Measurements from ENCODE around the gene CSH2.

CSH2 gene

DNA sequence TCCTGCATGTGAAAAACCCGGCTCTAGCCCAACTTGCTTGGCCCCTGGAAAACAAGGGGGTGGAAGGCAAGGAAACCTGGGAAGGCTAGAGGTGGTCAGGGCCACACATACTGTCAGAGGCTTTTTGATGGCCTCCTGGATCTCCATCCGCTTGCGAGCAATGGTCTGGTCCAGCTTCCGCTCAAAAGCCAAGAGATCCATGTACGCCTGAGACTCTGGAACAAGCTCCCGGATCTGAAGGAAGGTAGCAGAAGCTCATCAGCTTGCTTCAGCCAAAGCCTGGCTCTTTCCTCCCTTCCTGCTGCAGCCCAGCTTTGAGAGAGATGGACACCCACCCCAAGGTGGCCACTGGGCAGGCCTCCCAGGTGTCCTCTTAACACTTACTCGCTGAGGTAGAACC is 36.7 kb downstream of the CSH2 start:
- Mint-ChIP-seq H3K27ac (peak overlapping the region; percentile 56), H3K27me3 (no peaks in the 10 kb centered on the region), H3K4me1 (peaks cover 67% of the 10 kb centered on the region), H3K9me3 (no peaks in the 10 kb centered on the region), H3K4me3 (no peak overlapping the region), H3K36me3 (peaks cover 45% of the 10 kb centered on the region)
- no peak for ATAC-seq

- Mint-ChIP-seq H3K27me3 (no peaks in the 10 kb centered on the region), H3K9me3 (no peaks in the 10 kb centered on the region), H3K4me3 (no peak overlapping the region), H3K27ac (peak overlapping the region; percentile 67), H3K36me3 (peaks cover 55% of the 10 kb centered on the region), H3K4me1 (peaks cover 66% of the 10 kb centered on the region)
- ATAC-seq, result no peak
These were observed 38.2 kb downstream of the CSH2 start for GRCh38 chr17:63835167-63835720.

- peaks cover 62% of the 10 kb centered on the region for H3K36me3 Mint-ChIP-seq
- H3K27ac Mint-ChIP-seq, result peak overlapping the region; percentile 67
- H3K4me3 Mint-ChIP-seq, result no peak overlapping the region
- peaks cover 69% of the 10 kb centered on the region for H3K4me1 Mint-ChIP-seq
- peak; percentile 77 for ATAC-seq
- H3K27me3 Mint-ChIP-seq, result no peaks in the 10 kb centered on the region
- H3K9me3 Mint-ChIP-seq, result no peaks in the 10 kb centered on the region
These were observed 38.9 kb downstream of the CSH2 start for GRCh38 chr17:63834431-63835166.

GRCh38 chr17:63833741-63834373 is 39.6 kb downstream of the CSH2 start:
- no peak for ATAC-seq
- H3K27ac Mint-ChIP-seq, result peak overlapping the region; percentile 67
- H3K9me3 Mint-ChIP-seq, result no peaks in the 10 kb centered on the region
- no peaks in the 10 kb centered on the region for H3K27me3 Mint-ChIP-seq
- H3K4me1 Mint-ChIP-seq, result peaks cover 65% of the 10 kb centered on the region
- H3K36me3 Mint-ChIP-seq, result peaks cover 64% of the 10 kb centered on the region
- no peak overlapping the region for H3K4me3 Mint-ChIP-seq

- H3K9me3 Mint-ChIP-seq, result no peaks in the 10 kb centered on the region
These were observed 40.3 kb downstream of the CSH2 start for GRCh38 chr17:63833026-63833740.

GRCh38 chr17:63832455-63832854 is 41.0 kb downstream of the CSH2 start:
- Mint-ChIP-seq H3K9me3 (no peaks in the 10 kb centered on the region), H3K27ac (peak overlapping the region; percentile 9), H3K27me3 (no peaks in the 10 kb centered on the region), H3K4me1 (peaks cover 63% of the 10 kb centered on the region), H3K4me3 (no peak overlapping the region), H3K36me3 (peaks cover 64% of the 10 kb centered on the region)
- ATAC-seq, result no peak

More at GRCh38 chr17:63833026-63833740, 40.3 kb downstream of the CSH2 start:
- Mint-ChIP-seq H3K36me3 (peaks cover 64% of the 10 kb centered on the region), H3K27me3 (no peaks in the 10 kb centered on the region), H3K4me1 (peaks cover 63% of the 10 kb centered on the region), H3K27ac (peak overlapping the region; percentile 67), H3K4me3 (no peak overlapping the region)
- ATAC-seq, result no peak

DNA sequence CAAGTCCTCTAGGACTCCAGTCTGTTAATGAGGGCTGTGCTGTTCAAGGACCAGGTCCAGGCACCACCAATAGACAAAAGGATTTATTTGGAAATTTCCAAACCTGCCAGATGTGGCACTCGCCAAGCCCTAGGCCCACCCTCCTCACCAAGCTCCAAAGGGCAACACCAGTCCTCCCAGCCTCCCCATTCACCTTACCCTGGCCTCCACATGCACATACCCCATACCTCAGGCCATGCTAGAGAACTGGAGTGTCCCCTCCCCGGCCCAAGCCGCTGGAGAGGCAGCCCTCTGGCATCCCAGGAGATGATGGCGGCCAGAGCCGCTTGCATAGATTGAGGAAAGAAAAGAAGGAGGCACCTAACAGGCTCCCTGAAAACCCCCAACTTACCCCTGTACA is 41.5 kb downstream of the CSH2 start:
- no peak overlapping the region for H3K4me3 Mint-ChIP-seq
- no peaks in the 10 kb centered on the region for H3K9me3 Mint-ChIP-seq
- H3K4me1 Mint-ChIP-seq, result peaks cover 59% of the 10 kb centered on the region
- no peaks in the 10 kb centered on the region for H3K27me3 Mint-ChIP-seq
- H3K27ac Mint-ChIP-seq, result peak overlapping the region; percentile 9
- H3K36me3 Mint-ChIP-seq, result peaks cover 60% of the 10 kb centered on the region
- no peak for ATAC-seq

GRCh38 chr17:63831505-63831904 is 42.0 kb downstream of the CSH2 start:
- ATAC-seq, result no peak
- no peak overlapping the region for H3K4me3 Mint-ChIP-seq
- peaks cover 55% of the 10 kb centered on the region for H3K36me3 Mint-ChIP-seq
- no peak overlapping the region for H3K27ac Mint-ChIP-seq
- H3K9me3 Mint-ChIP-seq, result no peaks in the 10 kb centered on the region
- peaks cover 58% of the 10 kb centered on the region for H3K4me1 Mint-ChIP-seq
- H3K27me3 Mint-ChIP-seq, result no peaks in the 10 kb centered on the region

GRCh38 chr17:63830904-63831491 is 42.5 kb downstream of the CSH2 start:
- peaks cover 62% of the 10 kb centered on the region for H3K4me1 Mint-ChIP-seq
- no peaks in the 10 kb centered on the region for H3K27me3 Mint-ChIP-seq
- H3K36me3 Mint-ChIP-seq, result peaks cover 55% of the 10 kb centered on the region
- no peak overlapping the region for H3K4me3 Mint-ChIP-seq
- H3K27ac Mint-ChIP-seq, result peak overlapping the region; percentile 11
- no peak for ATAC-seq
- no peaks in the 10 kb centered on the region for H3K9me3 Mint-ChIP-seq

DNA sequence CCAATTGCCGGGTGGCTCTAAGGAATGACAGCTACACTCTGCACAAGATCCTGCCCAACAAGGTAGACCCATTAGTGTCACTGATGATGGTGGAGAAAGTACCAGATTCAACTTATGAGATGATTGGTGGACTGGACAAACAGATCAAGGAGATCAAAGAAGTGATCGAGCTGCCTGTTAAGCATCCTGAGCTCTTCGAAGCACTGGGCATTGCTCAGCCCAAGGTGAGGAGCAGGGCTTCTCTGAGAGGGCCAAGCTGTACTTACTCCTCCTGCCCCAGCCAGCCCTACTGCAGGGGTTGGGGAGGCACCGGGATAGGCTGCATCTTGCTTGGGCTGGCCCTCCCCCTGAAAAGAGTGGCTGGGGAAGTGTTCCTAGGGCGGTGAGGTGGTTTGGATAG is 43.2 kb downstream of the CSH2 start:
- Mint-ChIP-seq H3K4me3 (no peak overlapping the region), H3K27ac (peak overlapping the region; percentile 12), H3K9me3 (no peaks in the 10 kb centered on the region), H3K27me3 (no peaks in the 10 kb centered on the region), H3K4me1 (peaks cover 61% of the 10 kb centered on the region), H3K36me3 (peaks cover 48% of the 10 kb centered on the region)
- no peak for ATAC-seq

DNA sequence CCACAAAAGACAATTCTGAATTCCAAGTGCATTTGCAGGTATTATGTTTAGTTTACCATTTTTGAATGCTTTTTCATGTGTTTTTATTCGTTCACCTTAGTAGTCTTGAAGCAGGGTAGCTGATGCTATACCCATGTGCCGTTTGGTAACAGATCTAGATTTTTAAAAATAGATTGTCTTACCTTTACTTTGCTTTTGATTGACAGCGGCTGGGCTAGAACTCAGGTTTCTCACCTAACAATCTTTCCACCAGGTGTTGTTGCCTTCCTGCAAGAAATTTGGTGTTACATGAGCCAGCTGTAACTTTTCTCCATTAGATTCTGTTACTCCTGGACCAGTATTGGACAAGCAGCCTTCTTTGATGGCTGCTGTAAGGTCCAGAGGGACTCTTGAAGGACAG is 44.5 kb downstream of the CSH2 start:
- no peak for ATAC-seq
- Mint-ChIP-seq H3K36me3 (peaks cover 45% of the 10 kb centered on the region), H3K27ac (peak overlapping the region; percentile 12), H3K4me1 (peaks cover 59% of the 10 kb centered on the region), H3K4me3 (no peak overlapping the region), H3K9me3 (no peaks in the 10 kb centered on the region), H3K27me3 (no peaks in the 10 kb centered on the region)

DNA sequence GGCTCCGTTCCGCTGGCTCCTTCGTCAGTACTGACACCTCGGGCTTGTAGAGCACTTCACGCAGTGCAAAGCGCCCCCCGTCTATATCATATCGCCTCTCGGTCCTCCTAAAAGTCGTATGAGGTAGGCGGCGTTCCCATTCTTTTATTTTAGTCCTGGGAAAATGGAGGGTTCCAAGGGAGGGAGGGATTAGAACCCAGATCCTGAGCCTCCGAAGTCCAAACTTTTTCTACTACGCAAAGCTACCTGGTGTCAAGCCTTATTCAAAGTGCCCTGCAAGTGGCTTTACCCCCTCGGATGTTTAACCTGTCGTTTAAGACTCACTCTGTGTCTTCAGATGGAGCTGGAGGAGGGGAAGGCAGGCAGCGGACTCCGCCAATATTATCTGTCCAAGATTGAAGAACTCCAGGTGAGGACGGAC is 45.7 kb downstream of the CSH2 start:
- Mint-ChIP-seq H3K27ac (peak overlapping the region; percentile 97), H3K36me3 (peaks cover 44% of the 10 kb centered on the region), H3K9me3 (no peaks in the 10 kb centered on the region), H3K4me3 (peak overlapping the region; percentile 91), H3K27me3 (no peaks in the 10 kb centered on the region), H3K4me1 (peaks cover 60% of the 10 kb centered on the region)
- no peak for ATAC-seq

DNA sequence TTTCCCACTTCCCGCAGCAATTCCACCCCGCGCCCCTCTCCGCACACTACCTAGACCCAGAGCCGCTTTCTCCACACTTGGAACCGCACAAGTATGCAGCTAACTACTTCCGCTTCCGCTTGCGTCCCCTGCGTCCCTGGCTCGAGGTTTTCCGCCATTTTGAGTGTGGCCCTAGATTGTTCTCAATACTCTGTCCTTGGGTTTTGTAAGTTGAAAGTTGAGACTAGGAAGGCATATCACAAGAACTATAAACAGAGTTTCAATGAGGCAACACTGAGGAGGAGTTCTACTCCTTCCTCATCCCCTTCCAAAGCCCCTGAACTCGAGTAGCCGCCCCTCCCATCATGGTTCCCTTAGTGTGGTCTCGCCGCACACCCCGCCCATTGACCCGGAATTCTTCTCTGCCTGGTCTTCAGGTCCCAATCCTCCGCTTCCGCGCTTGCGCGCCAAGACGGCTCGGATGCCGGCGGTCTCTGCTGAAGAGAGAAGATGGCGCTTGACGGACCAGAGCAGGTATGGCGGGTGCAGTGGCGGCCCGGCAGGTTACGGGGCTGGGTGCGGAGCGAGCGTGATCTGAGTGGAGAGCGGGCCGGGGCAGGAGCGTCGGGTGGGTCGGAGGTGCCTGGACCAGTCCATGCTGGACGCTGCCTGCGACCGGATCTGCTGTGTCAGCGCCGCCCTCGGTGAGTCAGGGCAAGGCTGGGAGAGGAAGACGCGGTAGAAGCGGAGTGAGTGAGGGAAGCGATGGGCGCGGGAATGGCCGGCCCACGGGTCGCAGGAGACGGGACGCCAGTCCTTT is 46.3 kb downstream of the CSH2 start, which contains the start of the genes FTSJ3 and PSMC5:
TSS of gene FTSJ3 (minus strand) at position 662 of the 799 bp plus-strand sequence. CDS start 761 bp downstream, outside the sequence.
TSS of gene PSMC5 (plus strand) at position 430 of the 799 bp plus-strand sequence. CDS start at position 490, 60 bp downstream.
- ATAC-seq, result peak; percentile 98
- peak within 1 kb of the TSS; percentile 97 for H3K27ac Mint-ChIP-seq
- peaks cover 42% of the 10 kb centered on the region for H3K36me3 Mint-ChIP-seq
- peaks cover 64% of the 10 kb centered on the region for H3K4me1 Mint-ChIP-seq
- H3K4me3 Mint-ChIP-seq, result peak within 1 kb of the TSS; percentile 91
- no peaks in the 10 kb centered on the region for H3K27me3 Mint-ChIP-seq
- H3K9me3 Mint-ChIP-seq, result no peaks in the 10 kb centered on the region

GRCh38 chr17:63826468-63827001 is 46.9 kb downstream of the CSH2 start:
- Mint-ChIP-seq H3K36me3 (peaks cover 44% of the 10 kb centered on the region), H3K27ac (peak overlapping the region; percentile 97), H3K9me3 (no peaks in the 10 kb centered on the region), H3K4me3 (peak overlapping the region; percentile 91), H3K27me3 (no peaks in the 10 kb centered on the region), H3K4me1 (peaks cover 69% of the 10 kb centered on the region)
- no peak for ATAC-seq

All from stimulated activated memory B cell treated with anti-CD40 and anti-IgM and Interleukin-4, amounts not matched to agents 10 μg/mL and 1 μg/mL and 100 μg/mL, for 72 hours (primary cell).